NCI-H146 (cell line): ENCODE results near the gene ZNF579.
"Not testable (repeated sequence)": the region's sequence is repeated elsewhere in the genome, so short reads cannot be mapped to it uniquely, and the experiment has no call there.

Experiments
- DNase-seq: peaks from one replicate; lab custom pipeline; 2025; lab: John Stamatoyannopoulos, UW

Gene ZNF579

GRCh38 chr19:55593096-55593772 lies 12.6 kb upstream of the ZNF579 start:
- DNase-seq, result no peak

- no peak for DNase-seq
Measured at GRCh38 chr19:55592391-55593090, 11.9 kb upstream of the ZNF579 start.

- no peak for DNase-seq
Measured at GRCh38 chr19:55591555-55591954, 10.9 kb upstream of the ZNF579 start.

DNA sequence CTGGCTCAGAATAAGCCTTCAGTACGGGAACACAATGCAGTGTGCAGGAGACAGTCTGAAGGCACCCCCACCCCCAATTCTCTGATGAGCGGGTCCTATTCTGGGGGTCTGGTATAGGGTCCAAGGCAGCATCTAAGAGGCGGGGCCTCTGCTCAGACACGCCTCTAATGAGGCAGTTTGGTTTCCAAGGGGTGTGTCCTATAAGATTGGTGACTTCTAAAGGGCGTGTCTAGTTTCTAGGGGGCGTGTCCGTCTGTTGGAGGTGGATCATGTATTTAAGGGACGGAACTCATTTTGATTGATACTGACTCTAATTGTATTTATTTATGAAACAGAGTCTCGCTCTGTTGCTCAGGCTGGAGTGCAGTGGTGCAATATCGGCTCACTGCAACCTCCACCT lies 10.0 kb upstream of the ZNF579 start:
- peak; percentile 24 for DNase-seq

- DNase-seq, result no peak
Measured at GRCh38 chr19:55590109-55590508, 9.5 kb upstream of the ZNF579 start.

- no peak for DNase-seq
Measured at GRCh38 chr19:55588738-55589137, 8.1 kb upstream of the ZNF579 start.

DNA sequence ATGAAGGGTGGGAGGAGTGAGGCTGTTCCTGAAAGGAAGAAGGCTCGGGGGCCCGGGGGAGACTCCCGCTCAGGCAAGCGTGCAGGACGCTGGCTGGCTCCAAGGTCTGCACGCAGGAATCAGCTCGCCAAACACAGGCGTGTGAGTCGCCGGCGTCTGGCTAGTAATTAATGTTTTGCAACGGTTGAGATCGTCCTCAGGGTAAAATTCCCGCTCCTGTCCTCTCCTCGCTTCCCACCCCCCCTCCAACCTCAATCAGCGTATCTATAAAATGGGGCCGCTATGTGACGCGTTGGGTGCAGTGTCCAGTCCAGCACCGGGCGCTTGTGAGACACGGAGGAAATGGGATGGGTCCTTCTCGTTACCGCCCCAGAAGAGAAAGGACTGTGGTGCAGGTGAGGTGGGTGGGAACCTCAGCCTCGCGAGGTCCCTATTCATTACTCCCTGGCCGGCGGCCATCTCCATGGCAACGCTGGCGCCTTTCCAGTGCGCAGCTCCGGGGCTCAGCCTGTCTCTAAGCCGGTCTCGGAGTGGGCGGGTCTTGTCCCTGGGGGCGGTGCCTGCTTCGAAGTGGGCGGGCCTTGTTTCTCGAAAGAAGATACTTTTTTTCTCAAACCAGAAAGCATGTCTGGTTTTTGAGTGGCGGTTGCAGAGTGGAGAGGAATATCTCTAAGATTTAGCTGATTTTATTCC lies 6.5 kb upstream of the ZNF579 start:
- DNase-seq, result peak; percentile 99

GRCh38 chr19:55585658-55586339 lies 5.2 kb upstream of the ZNF579 start:
- DNase-seq, result peak; percentile 90

DNA sequence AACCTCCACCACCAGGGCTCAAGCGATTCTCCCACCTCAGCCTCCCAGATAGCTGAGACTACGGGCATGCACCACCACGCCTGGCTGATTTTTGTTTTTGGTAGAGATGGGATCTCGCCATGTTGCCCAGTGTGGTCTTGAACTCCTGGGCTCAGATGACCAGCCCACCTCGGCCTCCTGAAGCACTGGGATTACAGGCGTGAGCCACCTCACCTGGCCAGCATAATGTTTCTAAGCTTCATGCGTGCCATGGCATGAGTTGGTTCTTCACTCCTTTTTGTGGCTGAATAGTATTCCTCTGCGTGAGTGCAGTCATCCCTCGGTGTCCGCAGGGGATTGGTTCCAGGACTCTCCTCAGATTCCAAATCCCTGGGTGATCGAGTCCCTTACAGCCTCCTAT lies 4.2 kb upstream of the ZNF579 start:
- no peak for DNase-seq

DNA sequence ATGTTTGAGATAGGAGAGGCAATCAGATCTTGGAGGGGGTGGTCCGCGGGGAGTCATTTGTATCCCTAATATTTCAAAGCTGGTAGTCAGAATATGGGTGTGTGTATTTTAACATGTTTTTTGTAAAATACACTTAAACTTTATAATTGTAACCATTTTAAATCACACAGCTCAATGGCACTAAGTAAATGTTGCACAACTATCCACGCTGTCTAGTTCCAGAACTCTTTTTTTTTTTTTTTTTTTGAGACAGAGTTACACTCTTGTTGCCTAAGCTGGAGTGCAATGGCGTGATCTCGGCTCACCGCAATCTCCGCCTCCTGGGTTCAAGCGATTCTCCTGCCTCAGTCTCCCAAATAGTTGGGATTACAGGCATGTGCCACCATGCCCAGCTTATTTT lies 3.2 kb upstream of the ZNF579 start:
- DNase-seq, result not testable (repeated sequence)

- not testable (repeated sequence) for DNase-seq
Measured at GRCh38 chr19:55582284-55582683, 1.6 kb upstream of the ZNF579 start.

DNA sequence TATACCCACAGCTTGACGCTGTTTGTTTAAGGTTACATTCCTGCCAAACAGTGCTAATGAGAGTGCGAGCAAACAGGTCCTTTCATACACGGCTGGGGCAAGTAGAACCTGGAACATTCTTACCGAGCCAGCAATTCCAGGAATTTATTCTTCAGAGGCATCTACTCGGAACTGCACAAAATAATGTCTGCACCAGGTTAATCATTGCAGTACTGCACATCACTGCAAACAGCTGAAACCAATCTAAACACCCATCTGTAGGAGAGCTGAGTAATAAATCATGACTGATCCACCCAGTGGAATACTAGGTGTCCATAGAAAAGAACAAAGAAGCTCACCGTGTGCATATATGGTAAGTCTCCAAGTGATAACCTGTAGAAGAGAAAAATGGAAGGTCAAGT lies 1.2 kb upstream of the ZNF579 start:
- DNase-seq, result peak; percentile 75

DNA sequence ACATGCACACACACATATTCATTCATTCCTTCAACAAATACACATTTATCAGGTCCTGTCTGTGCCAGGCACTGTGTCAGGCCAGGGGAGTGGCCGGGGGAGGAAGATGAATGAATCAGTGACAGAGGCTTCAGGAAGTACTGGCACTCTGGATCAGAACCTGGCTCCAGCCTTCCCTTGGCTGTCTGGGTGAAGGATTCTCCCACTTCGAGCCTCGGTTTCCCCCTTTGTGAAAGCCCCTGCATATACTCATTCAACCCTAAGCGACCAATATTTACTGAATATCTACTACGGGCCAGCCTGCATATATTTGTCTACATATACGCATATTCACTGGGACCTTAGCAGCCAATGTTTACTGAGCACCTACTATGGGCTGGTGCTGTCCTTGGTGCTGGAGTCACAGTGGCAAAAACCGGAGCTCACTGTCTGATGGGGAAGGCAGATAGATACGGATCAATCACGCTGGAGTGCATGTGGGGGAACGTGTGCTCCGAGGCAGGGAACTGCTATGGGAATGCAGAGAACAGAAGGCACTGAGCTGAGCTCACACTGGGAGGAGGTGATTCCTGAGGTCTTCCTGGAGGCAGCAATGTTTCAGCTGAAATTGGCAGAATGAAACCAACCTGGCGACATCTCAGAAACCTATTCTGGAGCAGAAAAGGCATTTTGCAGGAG lies 636 bp upstream of the ZNF579 start:
- no peak for DNase-seq

- peak; percentile 49 for DNase-seq
Measured at GRCh38 chr19:55579766-55580621, 654 bp downstream of the ZNF579 start.

GRCh38 chr19:55578761-55579747 lies 1.6 kb downstream of the ZNF579 start:
- DNase-seq, result no peak

GRCh38 chr19:55578031-55578760 lies 2.5 kb downstream of the ZNF579 start:
- no peak for DNase-seq

- DNase-seq, result no peak
Measured at GRCh38 chr19:55576746-55577145, 3.9 kb downstream of the ZNF579 start.

DNA sequence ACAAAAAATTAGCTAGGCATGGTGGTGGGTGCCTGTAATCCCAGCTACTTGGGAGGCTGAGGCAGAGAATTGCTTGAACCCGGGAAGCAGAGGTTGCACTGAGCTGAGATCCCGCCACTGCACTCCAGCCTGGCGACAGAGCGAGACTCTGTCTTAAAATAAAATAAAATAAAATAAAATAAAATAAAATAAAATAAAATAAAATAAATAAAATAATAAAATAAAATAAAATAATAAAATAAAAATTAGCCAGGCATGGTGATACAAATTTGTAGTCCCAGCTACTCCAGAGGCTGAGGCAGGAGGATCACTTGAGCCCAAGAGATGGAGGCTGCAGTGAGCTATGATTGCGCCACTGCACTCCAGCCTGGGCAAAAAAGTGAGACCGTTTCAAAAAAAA lies 6.7 kb downstream of the ZNF579 start:
- not testable (repeated sequence) for DNase-seq

DNA sequence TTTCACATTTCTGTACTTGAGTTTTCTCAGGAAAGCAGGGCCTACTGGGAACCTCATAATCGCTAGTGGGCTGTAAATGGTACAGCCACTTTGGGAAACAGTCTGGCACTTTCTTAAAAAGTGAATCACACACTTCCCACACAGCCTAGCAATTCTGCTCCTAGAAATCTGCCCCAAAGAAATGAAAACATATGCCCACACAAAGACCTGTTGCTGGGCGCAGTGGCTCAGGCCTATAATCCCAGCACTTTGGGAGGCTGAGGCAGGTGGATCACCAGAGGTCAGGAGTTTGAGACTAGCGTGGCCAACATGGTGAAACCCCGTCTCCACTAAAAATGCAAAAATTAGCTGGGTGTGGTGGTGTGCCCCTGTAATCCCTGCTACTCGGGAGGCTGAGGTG lies 11.2 kb downstream of the ZNF579 start:
- not testable (repeated sequence) for DNase-seq
